ENCODE data around the gene ETS2.
A peak's percentile ranks its signal among the peaks of the same experiment; 100 is the strongest.

Gene ETS2

DNA sequence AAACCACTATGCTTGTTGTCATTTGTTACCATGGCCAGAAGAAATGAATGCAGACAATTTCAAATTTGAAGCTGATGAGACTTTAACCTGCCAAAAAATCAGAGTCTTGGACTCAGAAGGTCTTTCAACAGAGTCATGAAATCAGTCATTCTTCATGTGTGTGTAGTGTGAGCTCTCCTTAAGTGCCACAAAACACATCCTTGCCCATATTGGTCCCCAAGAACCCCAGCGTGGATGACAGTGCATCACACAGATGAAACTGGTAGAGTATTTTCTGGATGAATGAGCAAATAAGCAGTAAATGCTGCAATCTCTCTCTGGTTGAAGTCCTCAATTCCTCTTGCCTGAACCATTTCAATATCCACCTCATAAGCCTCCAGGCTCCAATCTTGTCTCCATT, 28.7 kb upstream of the ETS2 start:
- no peak for DNase-seq (ENCODE audit: low read depth)
- TF ChIP-seq, protein P1, sequence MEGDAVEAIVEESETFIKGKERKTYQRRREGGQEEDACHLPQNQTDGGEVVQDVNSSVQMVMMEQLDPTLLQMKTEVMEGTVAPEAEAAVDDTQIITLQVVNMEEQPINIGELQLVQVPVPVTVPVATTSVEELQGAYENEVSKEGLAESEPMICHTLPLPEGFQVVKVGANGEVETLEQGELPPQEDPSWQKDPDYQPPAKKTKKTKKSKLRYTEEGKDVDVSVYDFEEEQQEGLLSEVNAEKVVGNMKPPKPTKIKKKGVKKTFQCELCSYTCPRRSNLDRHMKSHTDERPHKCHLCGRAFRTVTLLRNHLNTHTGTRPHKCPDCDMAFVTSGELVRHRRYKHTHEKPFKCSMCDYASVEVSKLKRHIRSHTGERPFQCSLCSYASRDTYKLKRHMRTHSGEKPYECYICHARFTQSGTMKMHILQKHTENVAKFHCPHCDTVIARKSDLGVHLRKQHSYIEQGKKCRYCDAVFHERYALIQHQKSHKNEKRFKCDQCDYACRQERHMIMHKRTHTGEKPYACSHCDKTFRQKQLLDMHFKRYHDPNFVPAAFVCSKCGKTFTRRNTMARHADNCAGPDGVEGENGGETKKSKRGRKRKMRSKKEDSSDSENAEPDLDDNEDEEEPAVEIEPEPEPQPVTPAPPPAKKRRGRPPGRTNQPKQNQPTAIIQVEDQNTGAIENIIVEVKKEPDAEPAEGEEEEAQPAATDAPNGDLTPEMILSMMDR (IDR thresholded peaks at IDR 0.05; ENCODE audit: insufficient read depth, low read depth, low read length, missing control alignments) = no peak
- no peak overlapping the region for H3K4me3 ChIP-seq (ENCODE audit: low read length)

DNA sequence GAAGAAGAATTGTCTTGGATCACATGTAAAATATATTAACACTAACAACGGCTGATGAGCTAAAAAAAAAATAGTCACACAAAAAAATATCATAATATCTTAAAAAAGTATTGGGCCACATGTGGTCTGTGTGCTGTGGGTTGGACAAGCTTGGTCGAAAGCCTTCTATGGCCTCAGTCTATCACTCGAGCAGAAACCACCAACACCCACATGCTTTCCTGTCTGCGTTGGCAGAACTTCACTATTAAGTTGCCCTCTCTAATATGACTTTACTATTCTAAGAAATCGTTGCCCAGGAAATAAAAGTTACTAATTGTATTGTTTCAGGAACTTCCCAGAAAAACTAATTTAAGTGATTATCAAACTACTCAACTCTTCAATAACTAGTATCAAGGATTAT, 28.2 kb upstream of the ETS2 start:
- TF ChIP-seq, protein P1 (IDR thresholded peaks at IDR 0.05; ENCODE audit: insufficient read depth, low read depth, low read length, missing control alignments) = no peak
- DNase-seq (ENCODE audit: low read depth) = no peak
- H3K4me3 ChIP-seq (ENCODE audit: low read length) = no peak overlapping the region

DNA sequence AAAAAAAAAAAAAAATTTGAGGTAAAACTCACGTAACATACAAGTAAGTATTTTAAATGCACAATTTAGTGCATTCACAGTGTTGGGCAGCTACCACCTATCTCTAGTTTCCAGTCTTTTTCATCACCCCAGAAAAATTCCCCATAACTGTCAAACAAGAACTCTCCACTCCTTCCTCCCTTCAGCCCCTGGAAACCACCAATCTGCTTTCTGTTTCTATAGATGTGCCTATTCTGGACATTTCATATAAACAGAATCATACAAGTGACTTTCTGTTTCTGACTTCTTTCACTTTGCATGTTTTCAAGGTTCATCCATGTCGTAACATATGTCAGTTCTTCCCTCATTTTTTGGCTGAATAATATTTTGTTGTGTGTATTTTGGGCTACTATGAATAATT, 24.9 kb upstream of the ETS2 start:
- DNase-seq (ENCODE audit: low read depth) = no peak
- TF ChIP-seq, protein P1 (IDR thresholded peaks at IDR 0.05; ENCODE audit: insufficient read depth, low read depth, low read length, missing control alignments) = no peak
- H3K4me3 ChIP-seq (ENCODE audit: low read length) = no peak overlapping the region

DNA sequence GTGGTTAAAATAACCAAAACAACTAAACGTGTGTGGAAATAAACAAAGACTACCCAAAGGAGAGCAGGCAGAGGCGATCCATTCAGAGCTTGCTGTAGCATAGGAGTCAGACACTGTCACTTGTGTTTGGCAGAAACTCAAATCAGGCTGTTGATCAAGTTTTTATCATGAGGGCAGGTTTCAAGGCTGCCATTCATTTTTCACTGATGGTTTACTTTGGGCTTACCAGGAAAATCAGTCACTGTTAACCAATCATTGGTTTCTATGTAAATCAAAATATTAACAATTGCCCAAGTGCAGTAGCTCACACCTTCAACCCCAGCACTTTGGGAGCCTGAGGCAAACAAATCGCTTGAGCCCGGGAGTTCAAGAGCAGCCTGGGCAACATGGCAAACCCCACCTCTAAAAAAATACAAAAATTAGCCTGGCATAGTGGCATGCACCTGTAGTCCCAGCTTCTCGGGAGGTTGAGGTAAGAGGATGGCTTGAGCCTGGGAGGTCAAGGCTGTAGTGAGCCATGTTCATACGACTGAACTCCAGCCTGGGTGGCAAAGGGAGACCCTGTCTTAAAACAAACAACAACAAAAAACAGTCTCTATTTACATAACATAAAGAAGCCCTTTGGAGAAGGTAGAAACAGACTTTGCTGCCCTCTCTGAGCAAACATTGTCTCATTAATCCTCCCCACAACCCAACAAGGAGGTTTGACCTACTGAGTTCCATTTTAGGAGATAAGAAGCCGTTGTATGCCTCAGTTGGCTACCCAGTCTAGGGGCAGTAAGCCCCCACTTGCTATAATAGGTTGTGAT, 21.1 kb upstream of the ETS2 start:
- H3K4me3 ChIP-seq (ENCODE audit: low read length) = no peak overlapping the region
- peak; percentile 45 for DNase-seq (ENCODE audit: low read depth)
- TF ChIP-seq, protein P1 (IDR thresholded peaks at IDR 0.05; ENCODE audit: insufficient read depth, low read depth, low read length, missing control alignments) = no peak

DNA sequence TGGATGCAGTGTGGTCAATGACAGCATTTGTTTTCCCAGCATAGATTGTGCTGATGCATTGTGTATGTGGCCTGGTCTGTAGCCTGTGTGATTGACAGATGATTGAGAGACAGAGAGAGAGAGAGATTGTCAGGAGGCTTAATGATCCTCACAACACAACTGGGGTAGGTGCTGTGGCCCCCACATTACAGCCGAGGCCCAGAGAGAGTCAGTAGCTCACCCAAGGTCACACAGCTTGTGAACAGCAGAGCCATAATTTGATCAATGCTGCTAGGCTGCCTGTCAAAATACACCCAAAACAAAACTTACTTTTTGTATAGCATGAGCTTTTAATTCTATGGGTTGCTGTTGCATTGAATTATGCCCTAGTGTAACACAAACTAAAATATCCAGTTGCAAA, 20.2 kb upstream of the ETS2 start:
- TF ChIP-seq, protein P1 (IDR thresholded peaks at IDR 0.05; ENCODE audit: insufficient read depth, low read depth, low read length, missing control alignments) = no peak
- H3K4me3 ChIP-seq (ENCODE audit: low read length) = no peak overlapping the region
- DNase-seq (ENCODE audit: low read depth) = no peak

DNA sequence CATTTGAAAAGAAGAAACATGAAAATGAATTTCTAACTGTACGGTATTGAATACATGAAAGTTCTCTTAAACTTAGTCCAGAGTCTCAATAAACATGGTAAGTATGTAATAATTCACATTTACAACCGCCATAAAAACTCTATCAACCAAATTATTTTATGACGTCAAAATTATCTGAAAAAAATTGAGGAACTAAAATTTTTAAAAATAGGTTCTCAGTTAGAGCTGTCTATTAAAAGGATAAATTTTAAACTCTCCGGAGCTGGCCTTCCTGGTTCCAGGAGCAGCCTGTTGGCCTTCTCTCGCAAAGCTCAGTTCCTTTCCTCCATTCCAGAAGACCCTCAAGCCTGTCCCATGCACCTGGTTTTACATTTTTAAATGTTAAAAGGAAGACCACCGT, 18.7 kb upstream of the ETS2 start:
- no peak for DNase-seq (ENCODE audit: low read depth)
- H3K4me3 ChIP-seq (ENCODE audit: low read length) = no peak overlapping the region
- TF ChIP-seq, protein P1 (IDR thresholded peaks at IDR 0.05; ENCODE audit: insufficient read depth, low read depth, low read length, missing control alignments) = no peak

All from epithelial cell of esophagus (primary cell).